SK-N-SH (cell line): ENCODE results near the gene PROX1. TPM values are rescaled to one million over a fixed set of nuclear protein-coding genes. Genes with fewer than 3 reads are reported as not detected.

ENCODE experiments used
- CTCF ChIA-PET: fragments of 300-600, 350-600 bp; formaldehyde crosslinking; extraction: SDS; loops from one replicate; lab custom pipeline; 2021; lab: Yijun Ruan, JAX
- POLR2A ChIA-PET: fragments of 350-600 bp; sonication (Branson Sonifier 250); formaldehyde crosslinking; extraction: SDS; loops from one replicate; lab custom pipeline; 2020; ENCODE audit warnings: antibody characterized with exemption, inconsistent platforms; lab: Yijun Ruan, JAX
- DNase-seq: peaks from one replicate; pipeline ENCODE4 v3.0.0; 2012
- H2AFZ ChIP-seq: fragments of 200-600 bp; sonication (generic); 2 replicates; pipeline ENCODE4 v1.8.1; 2016; ENCODE audit warnings: antibody characterized with exemption, mild to moderate bottlenecking, low read depth
- H3F3A ChIP-seq: fragments of 200-600 bp; sonication (generic); replicated peaks from 2 replicates; pipeline ENCODE3; 2016; ENCODE audit warnings: antibody characterized with exemption, mild to moderate bottlenecking; ENCODE audit not compliant: insufficient read depth
- H3K27ac ChIP-seq, 2 experiments: fragments of 200-500 bp in 1 of 2; fragments of 200-600 bp in 1 of 2; sonication (Bioruptor generic) in 1 of 2; sonication (generic), shearing (Covaris generic) in 1 of 2; 2 replicates each; pipeline versions ENCODE4 v1.5.1 to v1.6.1; 2014 to 2016; ENCODE audit warnings: low read depth in 2 of 2, inconsistent platforms in 1 of 2, low read length in 1 of 2, mild to moderate bottlenecking in 1 of 2, mixed read lengths in 1 of 2
- H3K27me3 ChIP-seq: fragments of 200-600 bp; sonication (generic), shearing (Covaris generic); 2 replicates; pipeline ENCODE4 v1.6.1; 2016; ENCODE audit warnings: mixed run types; ENCODE audit not compliant: insufficient read depth
- H3K36me3 ChIP-seq, 2 experiments: fragments of 200-500 bp in 1 of 2; fragments of 200-600 bp in 1 of 2; sonication (Bioruptor generic) in 1 of 2; sonication (generic) in 1 of 2; replicated peaks in 1 of 2; 2 replicates each; pipeline versions ENCODE3 to v1.5.1; 2014 to 2016; ENCODE audit warnings: low read length in 1 of 2, mild to moderate bottlenecking in 1 of 2; ENCODE audit not compliant: insufficient read depth in 2 of 2, control insufficient read depth in 1 of 2
- H3K4me1 ChIP-seq, 2 experiments: fragments of 200-500 bp in 1 of 2; fragments of 200-600 bp in 1 of 2; sonication (Bioruptor generic) in 1 of 2; sonication (generic), shearing (Covaris generic) in 1 of 2; 2 replicates each; pipeline versions ENCODE4 v1.5.1 to v1.6.1; 2014 to 2016; ENCODE audit warnings: low read depth in 1 of 2, low read length in 1 of 2, mixed run types in 1 of 2; ENCODE audit not compliant: insufficient read depth in 2 of 2, control insufficient read depth in 1 of 2
- H3K4me2 ChIP-seq: fragments of 200-600 bp; sonication (generic), shearing (Covaris generic); 2 replicates; pipeline ENCODE4 v1.6.1; 2017; ENCODE audit warnings: mixed run types
- H3K4me3 ChIP-seq, 2 experiments: fragments of 200-500 bp in 1 of 2; fragments of 200-600 bp in 1 of 2; sonication (Bioruptor generic) in 1 of 2; sonication (generic), shearing (Covaris generic) in 1 of 2; 2 replicates each; pipeline versions ENCODE4 v1.5.1 to v1.8.1; 2014 to 2016; ENCODE audit warnings: low read depth in 2 of 2, inconsistent platforms in 1 of 2, low read length in 1 of 2, mild to moderate bottlenecking in 1 of 2, mixed read lengths in 1 of 2, moderate library complexity in 1 of 2
- H3K79me2 ChIP-seq: fragments of 200-600 bp; sonication (generic); 2 replicates; pipeline ENCODE4 v1.8.1; 2017; ENCODE audit warnings: mild to moderate bottlenecking; ENCODE audit not compliant: insufficient read depth
- H3K9ac ChIP-seq: fragments of 200-600 bp; sonication (generic); 2 replicates; pipeline ENCODE4 v1.6.1; 2017; ENCODE audit warnings: mixed run types
- H3K9me2 ChIP-seq: fragments of 200-600 bp; sonication (generic); 2 replicates; pipeline ENCODE4 v1.6.1; 2017; ENCODE audit warnings: mixed run types
- H3K9me3 ChIP-seq: fragments of 200-600 bp; sonication (generic); 2 replicates; pipeline ENCODE4 v1.6.1; 2017; ENCODE audit warnings: mixed run types, mild to moderate bottlenecking, moderate library complexity
- H4K20me1 ChIP-seq: fragments of 200-600 bp; sonication (generic); 2 replicates; pipeline ENCODE4 v1.6.1; 2017; ENCODE audit warnings: mild to moderate bottlenecking, mixed run types; ENCODE audit not compliant: insufficient read depth
- CHD2 ChIP-seq: fragments of 150-350 bp; IDR thresholded peaks from 2 replicates; pipeline ENCODE4 v1.6.1; 2018; ENCODE audit warnings: low read length; ENCODE audit not compliant: partially characterized antibody
- CTCF ChIP-seq: fragments of 200-600 bp; sonication (generic); IDR thresholded peaks from 2 replicates; pipeline ENCODE4 v1.6.1; 2017; ENCODE audit warnings: antibody characterized with exemption, mild to moderate bottlenecking, moderate library complexity
- EP300 ChIP-seq, 2 experiments: IDR thresholded peaks; 2 replicates each; pipeline versions ENCODE4 v1.4.0 to v1.6.1; 2012; ENCODE audit warnings: borderline replicate concordance in 1 of 2, low read depth in 1 of 2, low read length in 1 of 2
- FOXM1 ChIP-seq: IDR thresholded peaks from 2 replicates; pipeline ENCODE4 v1.4.0; 2012; ENCODE audit warnings: low read depth, mild to moderate bottlenecking
- IRF3 ChIP-seq: fragments of 150-350 bp; IDR thresholded peaks from 2 replicates; pipeline ENCODE4 v1.6.1; 2016; ENCODE audit warnings: mild to moderate bottlenecking, low read depth, low read length
- JUND ChIP-seq: IDR thresholded peaks from 2 replicates; pipeline ENCODE4 v1.4.0; 2012
- MAX ChIP-seq: IDR thresholded peaks from 2 replicates; pipeline ENCODE4 v1.4.0; 2012; ENCODE audit warnings: low read depth
- MEF2A ChIP-seq: IDR thresholded peaks from 2 replicates; pipeline ENCODE4 v1.4.0; 2012; ENCODE audit warnings: low read depth, borderline replicate concordance
- MXI1 ChIP-seq: IDR thresholded peaks from 2 replicates; pipeline ENCODE4 v1.6.1; 2012; ENCODE audit warnings: mild to moderate bottlenecking, low read depth, low read length, improper control_type of control experiment
- PBX3 ChIP-seq: IDR thresholded peaks from 2 replicates; pipeline ENCODE4; 2012
- RFX5 ChIP-seq: IDR thresholded peaks from 2 replicates; pipeline ENCODE4 v1.6.1; 2012; ENCODE audit warnings: mild to moderate bottlenecking, improper control_type of control experiment, low read length
- SIN3A ChIP-seq: IDR thresholded peaks from 2 replicates; pipeline ENCODE4 v1.6.1; 2012; ENCODE audit warnings: low read depth, mild to moderate bottlenecking, low read length, moderate library complexity, borderline replicate concordance
- SMC3 ChIP-seq: IDR thresholded peaks from 2 replicates; pipeline ENCODE4 v1.6.1; 2012; ENCODE audit warnings: low read depth, low read length, improper control_type of control experiment
- USF1 ChIP-seq: IDR thresholded peaks from 2 replicates; pipeline ENCODE4 v1.4.0; 2012; ENCODE audit warnings: low read depth, borderline replicate concordance
- USF2 ChIP-seq: fragments of 150-350 bp; IDR thresholded peaks from 2 replicates; pipeline ENCODE4 v1.6.1; 2017; ENCODE audit warnings: antibody characterized with exemption, low read length, low read depth, borderline replicate concordance
- YY1 ChIP-seq: IDR thresholded peaks from 2 replicates; pipeline ENCODE4 v1.4.0; 2012; ENCODE audit warnings: low read depth, mild to moderate bottlenecking
- WGBS: methylation state at CpG from one replicate; pipeline ENCODE4 v1.1.6; 2017; ENCODE audit warnings: low lambda C conversion rate; 5-methylcytosine and 5-hydroxymethylcytosine counted together
- polyA plus RNA-seq, 3 experiments: library from polyadenylated mRNA; depleted of rRNA; stranded (reverse); fragments of >200 nt; gene quantifications; 2 replicates each; pipeline ENCODE4 v1.2.3, GENCODE V29; 2012

PROX1 gene
- polyA plus RNA-seq, 1 of the 3 experiments (the other 2 are of a cell fraction) = 0.25 TPM

GRCh38 chr1:214031267-214031650 is 43.5 kb downstream of the PROX1 start:
- Histone ChIP-seq H3K9ac (no peak overlapping the region), H3K9me2 (no peaks in the 10 kb centered on the region), H3K79me2 (no peaks in the 10 kb centered on the region), H3K4me1 (peaks cover 0 to 29% of the 10 kb centered on the region in 2 experiments; a peak in 2 of 4 replicates), H3K27me3 (no peaks in the 10 kb centered on the region), H3K9me3 (no peaks in the 10 kb centered on the region), H3K4me2 (no peak overlapping the region), H2AFZ (no peak overlapping the region), H3K36me3 (peaks cover 0 to 15% of the 10 kb centered on the region in 2 experiments), H3K4me3 (no peak overlapping the region), H3F3A (no peaks in the 10 kb centered on the region), H4K20me1 (no peaks in the 10 kb centered on the region), H3K27ac (no peak overlapping the region; a peak in 1 of 4 replicates)
- no peak for TF ChIP-seq USF1
- TF ChIP-seq RFX5 = no peak
- no peak for TF ChIP-seq SMC3
- no peak for TF ChIP-seq YY1
- TF ChIP-seq JUND = no peak
- POLR2A ChIA-PET = no interaction called here
- 63% methylated on average over 5 of the region's 5 CpGs for WGBS
- DNase-seq = no peak
- CTCF ChIA-PET = interaction anchor here (1.5 kb wide), 1 partner anchor 94 kb away, joined by 3 read pairs; no protein-coding TSS in a partner anchor

GRCh38 chr1:214037468-214037867 is 49.7 kb downstream of the PROX1 start:
- no peak for TF ChIP-seq EP300 (IDR thresholded peaks at IDR 0.05; ENCODE audit: borderline replicate concordance in 1 of 2, low read depth in 1 of 2, low read length in 1 of 2)
- no peak for TF ChIP-seq IRF3
- no peak for TF ChIP-seq USF2
- no peak for TF ChIP-seq JUND
- no peak for TF ChIP-seq YY1
- TF ChIP-seq PBX3 = no peak
- no peak for TF ChIP-seq MXI1
- TF ChIP-seq FOXM1 = no peak
- TF ChIP-seq RFX5 = no peak
- TF ChIP-seq SMC3 = no peak
- no peak for TF ChIP-seq SIN3A
- no peak for TF ChIP-seq CHD2
- no peak for TF ChIP-seq MAX
- no peak for TF ChIP-seq MEF2A
- no peak for TF ChIP-seq CTCF
- TF ChIP-seq USF1 = no peak
- Histone ChIP-seq H3K9me2 (no peaks in the 10 kb centered on the region), H3K4me1 (peaks cover 0 to 2% of the 10 kb centered on the region in 2 experiments; a peak in 2 of 4 replicates), H3K27me3 (no peaks in the 10 kb centered on the region), H3K27ac (no peak overlapping the region), H3K9ac (no peak overlapping the region), H3K36me3 (peaks cover 0 to 40% of the 10 kb centered on the region in 2 experiments), H4K20me1 (no peaks in the 10 kb centered on the region), H2AFZ (no peak overlapping the region), H3K79me2 (no peaks in the 10 kb centered on the region), H3K4me2 (no peak overlapping the region), H3F3A (no peaks in the 10 kb centered on the region), H3K4me3 (no peak overlapping the region), H3K9me3 (no peaks in the 10 kb centered on the region)
- DNase-seq = no peak
- WGBS = 85% methylated on average over 7 of the region's 8 CpGs
- ChIA-PET CTCF (interaction anchor here (0.6 kb wide), 1 partner anchor 56 kb away, joined by 3 read pairs; no protein-coding TSS in a partner anchor), POLR2A (no interaction called here)
